Astrocyte of the spinal cord (primary cell): ENCODE data around the gene CDH22.

Source experiments
- DNase-seq: peaks from one replicate; pipeline ENCODE4 v3.0.0; 2011; ENCODE audit warnings: low read depth, low spot score
- H3K4me3 ChIP-seq: 2 replicates; pipeline ENCODE4 v1.5.1; 2011; ENCODE audit warnings: low read depth, mild to moderate bottlenecking, low read length, moderate library complexity
- CTCF ChIP-seq: IDR thresholded peaks from 2 replicates; pipeline ENCODE4 v1.5.1; 2012; ENCODE audit warnings: low read depth, mild to moderate bottlenecking, low read length, inconsistent platforms
- in situ Hi-C: cut with HindIII; loops from 2 replicates; pipeline ENCODE4 v1.10.0; 2017; ENCODE audit warnings: low sequenced_read_pairs

CDH22 gene

GRCh38 chr20:46206992-46207549 lies 101.2 kb downstream of the CDH22 start:
- no peak overlapping the region for H3K4me3 ChIP-seq
- no peak for DNase-seq
- no peak for TF ChIP-seq CTCF
- in situ Hi-C loops: no loop called here

- DNase-seq: no peak
- H3K4me3 ChIP-seq: no peak overlapping the region
- TF ChIP-seq CTCF: no peak
- in situ Hi-C loops: no loop called here
Measured at GRCh38 chr20:46206025-46206424, 102.3 kb downstream of the CDH22 start.

GRCh38 chr20:46205349-46205748 lies 102.9 kb downstream of the CDH22 start:
- in situ Hi-C loops: no loop called here
- H3K4me3 ChIP-seq: no peak overlapping the region
- no peak for TF ChIP-seq CTCF
- no peak for DNase-seq

GRCh38 chr20:46204594-46205186 lies 103.6 kb downstream of the CDH22 start:
- no peak for TF ChIP-seq CTCF
- H3K4me3 ChIP-seq: no peak overlapping the region
- in situ Hi-C loops: no loop called here

GRCh38 chr20:46203510-46203837 lies 104.8 kb downstream of the CDH22 start:
- no peak overlapping the region for H3K4me3 ChIP-seq
- in situ Hi-C loops: no loop called here
- no peak for DNase-seq
- TF ChIP-seq CTCF: no peak

More at GRCh38 chr20:46204594-46205186, 103.6 kb downstream of the CDH22 start:
- no peak for DNase-seq

GRCh38 chr20:46202766-46203509 lies 105.4 kb downstream of the CDH22 start:
- TF ChIP-seq CTCF: no peak
- no peak for DNase-seq
- in situ Hi-C loops: no loop called here
- no peak overlapping the region for H3K4me3 ChIP-seq
